GM10266 (cell line): Measurements from ENCODE around the gene ATP10D.

Experiments used
- DNase-seq: peaks from one replicate; pipeline ENCODE4 v3.0.0; 2012; ENCODE audit errors: extremely low spot score
- CTCF ChIP-seq: IDR thresholded peaks from 2 replicates; pipeline ENCODE4 v1.5.1; 2012; ENCODE audit warnings: mild to moderate bottlenecking, low read depth; ENCODE audit not compliant: control insufficient read depth, insufficient read depth; ENCODE audit errors: missing control alignments

The ATP10D gene

GRCh38 chr4:47488706-47489105 lies 3.6 kb downstream of the ATP10D start:
- no peak for TF ChIP-seq CTCF
- DNase-seq: no peak

- peak; percentile 47 for TF ChIP-seq CTCF
- DNase-seq: peak; percentile 25
These were observed 5.5 kb downstream of the ATP10D start for GRCh38 chr4:47490550-47490949.

GRCh38 chr4:47493238-47494123 lies 8.4 kb downstream of the ATP10D start:
- TF ChIP-seq CTCF: no peak
- no peak for DNase-seq

GRCh38 chr4:47494124-47494430 lies 9.0 kb downstream of the ATP10D start:
- DNase-seq: no peak
- TF ChIP-seq CTCF: no peak

- TF ChIP-seq CTCF: no peak
- DNase-seq: no peak
These were observed 13.8 kb downstream of the ATP10D start for GRCh38 chr4:47498899-47499298.

- DNase-seq: no peak
- TF ChIP-seq CTCF: no peak
These were observed 14.6 kb downstream of the ATP10D start for GRCh38 chr4:47499700-47500099.

- DNase-seq: no peak
- TF ChIP-seq CTCF: no peak
These were observed 15.7 kb downstream of the ATP10D start for GRCh38 chr4:47500776-47501175.
